ENCODE data around the gene ZNF385B.
"Not testable (repeated sequence)": the region's sequence is repeated elsewhere in the genome, so short reads cannot be mapped to it uniquely, and the experiment has no call there.

Gene ZNF385B

DNA sequence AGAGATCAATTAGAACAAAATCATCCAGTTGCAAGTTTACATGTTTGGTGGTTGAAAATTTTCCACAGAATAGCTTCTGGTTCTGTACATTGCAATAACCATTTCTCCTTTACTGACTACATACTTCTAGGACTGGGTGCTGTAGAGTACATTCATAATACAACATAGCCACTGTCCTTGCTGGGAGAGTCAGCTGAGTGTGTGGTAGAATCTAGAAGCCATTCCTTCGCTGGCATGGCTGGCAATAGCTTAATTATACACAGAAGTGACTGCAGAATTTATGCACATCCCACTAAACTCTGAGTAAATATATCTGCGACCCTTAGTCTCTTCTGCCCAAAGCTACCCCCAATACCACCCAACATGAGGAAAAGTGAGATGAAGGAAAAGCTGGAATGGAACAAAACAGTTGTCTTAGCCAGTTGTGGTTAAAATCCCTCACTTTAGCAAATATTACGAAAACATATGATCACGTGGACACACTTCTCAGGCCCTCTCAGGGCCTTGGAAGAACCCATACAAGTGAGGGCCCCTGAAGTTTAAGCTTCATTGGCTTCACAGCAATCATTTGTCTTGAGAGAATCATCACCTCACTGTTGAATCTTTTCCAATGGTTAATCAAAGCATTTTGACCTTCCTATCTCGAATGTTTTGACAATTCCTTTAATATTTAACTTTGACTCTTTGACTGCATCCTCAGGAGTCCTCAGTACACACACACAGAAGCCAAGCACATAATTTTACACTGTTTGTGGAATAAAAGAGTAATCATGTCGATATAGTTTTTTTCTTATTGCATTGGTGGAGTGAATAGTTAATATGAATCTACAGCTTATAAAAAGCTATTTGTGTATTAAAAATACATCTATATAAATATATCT, 225.1 kb downstream of the ZNF385B start:
- DNase-seq (ENCODE audit: low read depth in 1 of 2, low spot score in 1 of 2): no peak

DNA sequence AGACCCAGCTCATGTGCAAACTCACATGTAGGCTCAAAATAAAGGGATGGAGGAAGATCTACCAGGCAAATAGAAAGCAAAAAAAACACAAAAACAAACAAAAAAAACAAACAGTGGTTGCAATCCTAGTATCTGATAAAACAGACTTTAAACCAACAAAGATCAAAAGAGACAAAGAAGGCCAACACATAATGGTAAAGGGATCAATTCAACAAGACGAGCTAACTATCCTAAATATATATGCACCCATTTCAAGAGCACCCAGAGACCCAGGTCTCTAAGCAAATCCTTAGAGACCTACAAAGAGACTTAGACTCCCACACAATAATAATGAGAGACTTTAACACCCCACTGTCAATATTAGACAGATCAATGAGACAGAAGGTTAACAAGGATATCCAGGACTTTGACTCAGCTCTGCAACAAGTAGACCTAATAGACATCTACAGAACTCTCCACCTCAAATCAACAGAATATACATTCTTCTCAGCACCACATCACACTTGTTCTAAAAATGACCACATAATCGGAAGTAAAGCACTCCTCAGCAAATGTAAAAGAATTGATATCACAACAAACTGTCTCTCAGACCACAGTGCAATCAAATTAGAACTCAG, 229.5 kb downstream of the ZNF385B start:
- DNase-seq (ENCODE audit: low read depth in 1 of 2, low spot score in 1 of 2): not testable (repeated sequence)

DNA sequence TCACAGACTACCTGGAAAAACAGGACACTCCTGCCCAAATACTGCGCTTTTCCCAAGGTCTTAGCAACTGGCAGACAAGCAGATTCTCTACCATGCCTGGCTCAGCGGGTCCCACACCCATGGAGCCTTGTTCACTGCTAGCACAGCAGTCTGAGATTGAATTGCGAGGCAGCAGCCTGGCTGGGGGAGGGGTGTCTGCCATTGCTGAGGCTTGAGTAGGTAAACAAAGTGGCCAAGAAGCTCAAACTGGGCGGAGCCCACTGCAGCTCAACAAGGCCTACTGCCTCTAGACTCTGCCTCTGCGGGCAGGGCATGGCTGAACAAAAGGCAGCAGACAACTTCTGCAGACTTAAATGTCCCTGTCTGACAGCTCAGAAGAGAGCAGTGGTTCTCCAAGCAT, 231.6 kb downstream of the ZNF385B start:
- DNase-seq (ENCODE audit: low read depth in 1 of 2, low spot score in 1 of 2): not testable (repeated sequence)

DNA sequence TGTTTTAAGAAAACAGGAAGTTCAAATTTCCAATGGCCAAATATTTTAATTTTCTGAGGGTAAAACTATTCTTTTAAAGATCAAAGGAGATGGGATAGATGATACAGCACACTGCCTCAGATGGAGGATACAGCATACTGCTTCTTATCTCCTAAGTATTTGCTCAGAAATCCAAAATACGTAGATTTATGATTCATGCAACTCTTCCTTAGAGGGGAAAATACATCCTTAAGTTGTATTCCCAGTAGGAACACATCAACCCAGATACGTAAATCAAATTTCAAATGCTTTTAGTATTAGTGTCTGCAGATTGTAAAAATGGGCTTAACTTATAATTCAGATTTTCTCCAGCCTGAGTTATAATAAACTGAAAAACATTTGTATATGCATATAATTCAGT, 235.2 kb downstream of the ZNF385B start:
- no peak for DNase-seq (ENCODE audit: low read depth in 1 of 2, low spot score in 1 of 2)

DNA sequence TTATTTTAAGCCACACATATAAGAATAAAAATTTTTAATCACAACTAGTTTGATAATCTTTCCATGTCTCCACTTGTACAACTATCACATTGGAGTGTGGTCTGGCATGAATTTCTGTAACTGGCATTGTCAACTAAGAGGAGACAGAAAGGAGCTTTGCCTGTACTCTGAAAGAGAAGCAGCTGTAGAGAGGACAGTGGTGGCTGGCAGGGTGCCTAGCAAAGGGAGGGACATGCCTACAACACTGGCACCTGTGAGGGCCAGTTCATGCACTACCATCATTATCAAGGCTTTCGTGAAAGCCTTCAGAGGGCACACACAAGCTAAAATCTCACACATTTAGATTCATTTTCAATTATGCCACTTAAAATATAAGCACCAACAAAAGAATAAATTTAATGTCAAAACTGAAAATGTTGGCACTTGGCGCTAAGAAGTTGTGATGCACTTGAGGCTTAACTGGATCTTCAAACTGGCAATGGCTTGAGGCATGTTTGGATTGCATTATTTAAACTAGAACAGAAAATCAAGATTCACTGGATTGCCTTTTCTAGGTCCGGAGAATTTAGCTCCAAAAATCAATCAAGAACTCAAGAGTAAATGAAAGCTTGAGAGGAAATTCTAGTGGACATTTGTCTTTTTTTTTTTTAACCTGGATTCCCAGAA, 238.6 kb downstream of the ZNF385B start:
- no peak for DNase-seq (ENCODE audit: low read depth in 1 of 2, low spot score in 1 of 2)

DNA sequence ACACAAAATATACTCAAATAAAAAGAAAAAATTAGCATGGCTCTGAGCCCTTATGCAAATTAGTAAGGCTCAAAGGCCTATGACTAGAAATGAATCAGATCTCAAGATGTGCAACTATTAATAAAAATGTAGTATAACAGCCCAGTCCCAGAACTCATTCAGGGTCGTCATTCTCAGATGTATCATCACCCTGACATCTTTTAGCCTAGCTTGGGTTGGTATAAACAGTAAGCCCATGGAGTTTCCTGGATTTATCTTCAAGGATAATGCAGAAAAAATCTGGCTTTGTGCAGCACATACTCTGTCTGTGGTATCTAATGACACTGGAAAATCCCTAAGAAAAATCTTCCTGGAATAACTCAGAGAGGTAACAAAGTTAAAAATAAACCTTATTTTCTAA, 239.3 kb downstream of the ZNF385B start:
- DNase-seq (ENCODE audit: low read depth in 1 of 2, low spot score in 1 of 2): no peak

DNA sequence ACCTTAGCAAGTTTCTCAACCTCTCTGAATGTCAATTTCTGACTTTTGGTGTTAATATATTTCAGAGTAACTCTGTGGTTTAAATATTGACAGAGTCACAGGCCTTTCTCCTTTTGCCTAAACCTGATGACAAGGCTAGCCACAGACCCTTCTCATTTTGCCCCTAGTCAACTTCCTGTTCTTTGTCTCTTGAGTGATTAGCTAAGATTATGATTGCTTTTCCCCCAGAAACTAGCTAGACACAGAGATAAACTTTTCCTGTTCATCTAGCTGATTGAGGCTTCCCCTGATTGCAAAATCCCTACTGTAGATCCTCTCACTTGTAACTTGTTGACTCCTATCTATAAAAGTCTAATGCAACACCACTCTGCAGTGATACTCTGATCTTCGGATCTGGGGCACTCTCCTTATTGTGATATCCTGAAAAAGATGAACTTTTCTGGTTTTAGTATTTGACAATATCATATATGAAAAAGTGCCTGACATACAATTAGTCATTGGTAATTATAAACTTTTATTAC, 241.4 kb downstream of the ZNF385B start:
- no peak for DNase-seq (ENCODE audit: low read depth in 1 of 2, low spot score in 1 of 2)

DNA sequence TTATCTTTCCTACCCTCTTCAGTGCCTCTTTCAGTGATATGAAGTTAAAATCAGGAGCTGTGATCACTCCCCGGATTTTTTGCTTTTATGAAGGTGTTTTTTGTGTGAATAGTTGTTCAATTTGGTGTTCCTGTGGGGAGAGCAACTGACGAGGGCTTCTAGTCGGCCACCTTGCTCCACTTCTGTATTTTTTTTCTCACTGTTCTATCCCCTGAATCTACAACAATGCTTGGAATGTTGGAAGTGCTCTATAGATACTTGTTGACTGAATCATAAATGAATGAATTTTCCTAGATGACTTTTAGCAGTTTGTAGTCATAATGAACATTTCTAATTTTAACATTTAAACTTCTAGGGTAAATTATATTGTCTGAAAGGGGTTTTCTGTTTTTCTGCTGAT, 247.3 kb downstream of the ZNF385B start:
- DNase-seq (ENCODE audit: low read depth in 1 of 2, low spot score in 1 of 2): no peak

DNA sequence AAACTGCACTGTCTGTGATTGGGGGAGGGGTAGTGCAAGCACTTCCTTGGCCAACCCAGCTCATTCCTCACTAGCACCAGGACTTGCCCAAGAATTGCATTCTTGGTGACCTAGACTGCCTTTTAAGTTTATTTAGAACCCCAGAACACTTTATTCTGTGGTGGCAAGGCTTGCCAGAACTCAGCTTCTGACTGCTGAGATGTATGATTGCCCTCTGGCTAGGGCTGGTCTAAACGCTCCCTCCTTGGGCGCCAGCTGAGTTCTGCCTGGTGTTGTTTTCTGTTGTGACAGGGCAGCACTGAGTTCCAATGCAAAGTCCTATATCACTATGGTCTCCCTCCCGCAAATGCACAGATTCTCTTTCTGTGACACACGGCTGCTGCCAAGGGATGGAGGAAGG, 247.7 kb downstream of the ZNF385B start:
- DNase-seq (ENCODE audit: low read depth in 1 of 2, low spot score in 1 of 2): no peak

DNA sequence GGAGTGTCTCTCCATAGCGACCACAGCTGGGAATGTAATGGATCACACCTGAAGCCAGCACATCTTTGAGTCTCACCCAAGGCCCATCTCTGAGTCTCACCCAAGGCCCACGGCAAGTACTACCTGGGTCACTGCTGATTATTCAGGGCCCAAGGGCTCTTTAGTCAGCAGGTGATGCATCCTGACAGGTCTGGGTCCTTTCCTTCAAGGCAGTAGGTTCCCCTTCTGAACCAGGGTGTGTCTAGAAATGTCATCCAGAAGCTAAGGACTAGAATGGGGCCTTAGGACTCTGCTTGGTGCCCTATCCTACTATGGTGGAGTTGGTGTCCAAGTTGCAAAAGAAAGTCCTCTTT, 248.1 kb downstream of the ZNF385B start:
- no peak for DNase-seq (ENCODE audit: low read depth in 1 of 2, low spot score in 1 of 2)

DNA sequence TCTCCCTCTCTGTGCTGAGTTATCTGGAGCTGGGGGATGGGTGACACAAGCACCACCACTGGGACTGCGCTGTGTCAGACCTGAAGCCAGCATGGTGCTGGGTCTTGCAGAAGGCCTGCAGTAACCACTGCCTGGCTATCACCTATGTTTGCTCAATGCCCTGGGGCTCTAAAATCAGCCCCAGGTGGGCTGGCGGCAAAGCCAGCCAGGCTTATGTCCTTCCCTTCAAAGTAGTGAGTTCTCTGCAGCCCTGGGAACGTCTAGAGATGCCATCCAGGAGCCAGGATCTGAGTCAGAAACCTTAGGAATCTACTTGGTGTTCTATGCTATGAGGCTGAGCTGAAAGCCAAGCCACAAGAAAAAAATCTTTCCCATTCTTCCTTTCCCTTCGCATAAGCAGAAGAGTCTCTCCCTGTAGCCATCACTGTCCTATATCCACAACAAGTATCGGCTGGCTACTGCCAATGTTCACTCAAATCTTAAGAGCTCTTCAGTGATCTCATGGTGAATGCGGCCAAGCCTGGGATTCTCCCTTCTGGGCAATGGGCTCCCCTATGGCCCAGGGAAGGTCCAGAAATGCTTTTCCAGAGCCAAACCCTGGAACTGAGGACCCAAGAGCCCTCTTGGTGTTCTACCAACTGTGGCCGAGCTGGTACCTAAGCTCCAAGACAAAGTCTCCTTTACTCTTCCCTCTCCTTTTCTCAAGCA, 248.7 kb downstream of the ZNF385B start:
- no peak for DNase-seq (ENCODE audit: low read depth in 1 of 2, low spot score in 1 of 2)

DNA sequence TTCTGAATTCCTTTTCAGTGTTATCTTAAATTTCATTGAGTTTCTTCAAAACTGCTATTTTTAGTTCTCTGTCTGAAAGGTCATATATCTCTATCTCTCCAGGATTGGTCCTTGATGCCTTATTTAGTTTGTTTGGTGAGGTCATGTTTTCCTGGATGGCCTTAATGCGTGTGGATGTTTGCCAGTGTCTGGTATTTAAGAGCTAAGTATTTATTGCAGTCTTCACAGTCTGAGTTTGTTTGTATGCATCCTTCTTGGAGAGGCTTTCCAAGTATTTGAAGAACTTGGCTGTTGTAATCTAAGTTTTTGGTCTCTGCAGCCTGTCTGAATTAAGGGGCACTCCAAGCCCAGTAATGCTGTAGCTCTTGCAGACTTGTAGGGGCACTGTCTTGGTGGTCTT, 249.3 kb downstream of the ZNF385B start:
- DNase-seq (ENCODE audit: low read depth in 1 of 2, low spot score in 1 of 2): no peak

DNA sequence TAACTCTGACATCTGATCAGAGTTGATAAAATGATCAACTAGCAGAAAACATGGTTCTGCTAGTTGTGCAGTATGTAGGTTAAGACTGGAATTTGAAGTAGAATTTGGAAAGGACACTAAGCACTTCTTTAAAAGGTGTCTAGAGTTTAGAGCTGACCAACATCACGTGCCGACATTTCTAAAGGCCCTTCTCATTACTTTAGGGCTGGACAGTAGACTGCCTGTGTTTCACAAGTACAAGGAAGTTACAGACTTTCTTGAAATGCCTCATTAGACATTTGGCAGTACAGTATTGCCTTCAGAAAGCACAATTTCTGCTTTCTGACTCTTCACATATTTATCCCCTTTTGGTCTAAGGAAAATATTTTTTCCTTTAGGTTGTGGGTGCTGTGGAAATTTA, 255.3 kb downstream of the ZNF385B start:
- no peak for DNase-seq (ENCODE audit: low read depth in 1 of 2, low spot score in 1 of 2)

DNA sequence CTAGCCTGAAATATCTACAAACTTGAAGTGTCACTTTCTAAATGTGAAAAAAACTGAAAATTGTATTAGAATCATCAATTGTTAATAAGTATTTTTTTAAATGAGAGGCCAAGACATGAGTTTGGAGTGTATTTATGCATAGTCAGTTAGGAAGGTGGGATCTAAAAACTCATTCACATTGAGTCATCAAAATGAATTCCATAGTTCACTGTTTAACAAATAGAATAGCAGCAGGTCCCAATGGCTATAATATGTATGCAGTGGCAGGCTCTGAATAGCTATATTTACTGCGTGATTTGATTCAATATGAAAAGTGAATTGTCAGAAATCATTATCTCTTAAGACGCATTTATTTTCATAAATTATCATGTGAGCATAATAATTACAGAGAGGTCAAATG, 256.1 kb downstream of the ZNF385B start:
- no peak for DNase-seq (ENCODE audit: low read depth in 1 of 2, low spot score in 1 of 2)

DNA sequence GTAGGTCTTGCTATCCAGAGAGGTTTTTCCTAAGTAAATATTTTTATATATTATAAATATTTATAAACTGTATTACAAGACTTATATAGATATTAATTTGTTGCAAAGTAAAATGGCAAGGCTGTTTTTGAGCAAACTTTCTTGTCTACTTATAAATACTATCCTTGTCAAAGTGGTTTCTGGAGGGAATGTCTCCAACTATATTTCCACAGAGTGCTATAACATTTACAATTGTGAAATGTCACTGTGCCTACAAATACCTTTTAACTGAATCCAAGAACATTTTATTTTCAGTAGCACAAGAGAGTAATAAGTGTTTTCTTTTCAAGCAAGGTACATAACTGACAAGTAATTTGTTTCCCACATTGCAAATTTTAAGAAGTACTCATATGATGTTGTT, 256.8 kb downstream of the ZNF385B start:
- DNase-seq (ENCODE audit: low read depth in 1 of 2, low spot score in 1 of 2): no peak

DNA sequence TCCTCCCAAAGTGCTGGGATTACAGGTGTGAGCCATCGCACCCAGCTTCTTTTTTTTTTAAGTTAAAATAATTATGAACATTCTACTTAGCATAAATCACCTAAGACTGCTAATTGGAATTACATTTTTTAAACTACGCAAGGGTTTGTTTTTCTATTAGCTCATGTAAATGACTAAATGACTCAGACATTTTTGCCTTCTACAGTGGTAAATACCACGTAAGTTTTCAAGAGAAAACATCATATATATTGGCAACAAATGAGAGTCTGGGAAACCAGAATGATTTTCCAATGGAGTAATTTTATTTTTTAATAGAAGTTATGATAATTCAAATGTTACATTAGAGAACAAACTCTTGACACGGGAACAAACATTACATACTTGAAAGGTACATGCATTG, 259.0 kb downstream of the ZNF385B start:
- no peak for DNase-seq (ENCODE audit: low read depth in 1 of 2, low spot score in 1 of 2)

DNA sequence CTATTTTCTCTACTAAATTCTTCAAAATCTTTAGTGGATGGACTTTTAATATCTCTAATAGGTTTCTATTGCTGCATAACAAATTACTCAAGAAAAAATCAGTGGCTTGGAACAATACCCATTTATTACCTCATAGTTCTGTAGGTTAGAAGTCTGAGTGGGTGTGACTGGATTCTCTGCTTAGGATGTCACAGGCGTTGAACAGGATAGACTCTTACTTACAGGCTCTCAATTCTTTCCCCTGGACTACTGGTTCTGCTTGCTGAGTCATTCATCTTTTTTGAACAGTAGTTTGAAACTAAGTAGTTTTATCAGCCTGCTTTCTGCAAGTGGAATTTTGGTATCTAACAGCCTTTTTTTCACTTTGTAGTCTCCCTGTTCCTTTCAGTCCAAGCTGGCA, 265.4 kb downstream of the ZNF385B start:
- no peak for DNase-seq (ENCODE audit: low read depth in 1 of 2, low spot score in 1 of 2)

DNA sequence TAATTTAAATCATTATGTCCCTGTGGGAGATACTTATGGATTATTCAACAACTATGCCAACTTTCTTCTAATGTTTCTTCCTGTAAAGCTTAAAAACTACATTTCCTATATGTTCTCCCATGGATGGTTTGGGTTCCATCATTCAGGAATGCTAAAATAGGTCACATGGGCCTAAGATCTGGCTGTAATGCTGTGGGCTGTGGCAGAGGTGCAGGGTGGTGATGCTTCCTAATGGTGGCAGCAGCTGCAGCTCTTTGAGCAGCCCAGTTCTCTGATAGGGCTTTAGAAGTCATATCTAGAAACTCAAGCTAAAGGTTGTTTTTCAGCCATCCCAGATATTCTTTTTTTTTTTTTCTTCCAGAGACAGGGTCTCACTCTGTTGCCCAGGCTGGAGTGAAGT, 266.1 kb downstream of the ZNF385B start:
- no peak for DNase-seq (ENCODE audit: low read depth in 1 of 2, low spot score in 1 of 2)

DNA sequence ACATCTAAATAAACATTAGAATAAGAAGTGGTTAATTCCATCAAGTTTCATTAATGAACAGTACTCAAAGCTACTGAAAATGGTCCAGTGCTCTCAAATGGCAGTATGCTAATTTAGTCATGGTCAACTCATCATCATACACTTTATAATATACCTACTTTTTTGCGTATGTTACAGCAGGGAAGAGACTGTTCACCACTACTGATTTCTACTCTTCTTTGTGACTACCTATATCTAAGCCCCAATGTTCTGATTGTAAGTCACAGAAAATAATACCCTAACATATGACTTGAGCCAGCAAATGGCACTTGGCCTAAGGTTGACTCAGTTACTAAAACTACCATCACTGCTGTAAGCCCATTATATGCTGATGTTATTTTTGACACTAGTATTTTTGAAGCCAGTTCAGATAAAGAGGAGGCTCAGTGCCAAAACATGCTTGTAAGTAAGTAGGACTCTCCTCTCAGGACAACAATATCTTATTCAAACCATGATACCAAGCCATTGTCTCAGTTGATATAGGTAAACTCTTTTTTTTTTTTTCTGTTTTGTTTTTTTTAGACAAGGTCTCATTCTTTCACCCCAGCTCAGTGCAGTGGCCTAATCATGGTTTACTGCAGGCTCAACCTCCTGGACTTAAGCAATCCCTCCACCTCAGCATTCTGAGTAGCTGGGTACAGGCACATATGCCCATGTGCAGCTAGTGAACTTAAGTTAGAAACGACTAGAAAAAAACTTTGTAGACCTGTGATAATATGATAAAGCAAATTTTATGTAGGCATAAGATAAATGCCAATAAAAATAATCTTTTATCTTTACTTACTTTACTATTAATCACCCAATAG, 266.9 kb downstream of the ZNF385B start:
- DNase-seq (ENCODE audit: low read depth in 1 of 2, low spot score in 1 of 2): no peak

DNA sequence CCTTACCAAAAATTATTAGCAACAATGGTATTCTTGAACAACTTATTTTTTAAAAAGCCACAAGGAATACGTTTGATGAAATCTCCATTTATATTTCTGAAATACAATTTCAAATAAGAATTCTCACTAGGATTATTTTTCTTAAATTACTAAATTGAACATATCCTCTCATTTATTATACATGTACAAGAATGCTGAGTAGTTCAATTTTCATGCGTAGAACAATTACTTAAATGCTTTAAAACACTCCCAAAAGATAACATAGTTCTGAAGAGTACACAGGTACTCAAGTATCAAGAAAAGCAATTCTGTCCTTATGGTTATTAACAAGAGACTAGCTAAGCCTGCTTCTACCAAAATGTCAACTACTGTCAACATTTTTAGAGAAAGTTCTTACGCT, 268.1 kb downstream of the ZNF385B start:
- no peak for DNase-seq (ENCODE audit: low read depth in 1 of 2, low spot score in 1 of 2)
